ENCODE data around the gene AFTPH.

Gene AFTPH

DNA sequence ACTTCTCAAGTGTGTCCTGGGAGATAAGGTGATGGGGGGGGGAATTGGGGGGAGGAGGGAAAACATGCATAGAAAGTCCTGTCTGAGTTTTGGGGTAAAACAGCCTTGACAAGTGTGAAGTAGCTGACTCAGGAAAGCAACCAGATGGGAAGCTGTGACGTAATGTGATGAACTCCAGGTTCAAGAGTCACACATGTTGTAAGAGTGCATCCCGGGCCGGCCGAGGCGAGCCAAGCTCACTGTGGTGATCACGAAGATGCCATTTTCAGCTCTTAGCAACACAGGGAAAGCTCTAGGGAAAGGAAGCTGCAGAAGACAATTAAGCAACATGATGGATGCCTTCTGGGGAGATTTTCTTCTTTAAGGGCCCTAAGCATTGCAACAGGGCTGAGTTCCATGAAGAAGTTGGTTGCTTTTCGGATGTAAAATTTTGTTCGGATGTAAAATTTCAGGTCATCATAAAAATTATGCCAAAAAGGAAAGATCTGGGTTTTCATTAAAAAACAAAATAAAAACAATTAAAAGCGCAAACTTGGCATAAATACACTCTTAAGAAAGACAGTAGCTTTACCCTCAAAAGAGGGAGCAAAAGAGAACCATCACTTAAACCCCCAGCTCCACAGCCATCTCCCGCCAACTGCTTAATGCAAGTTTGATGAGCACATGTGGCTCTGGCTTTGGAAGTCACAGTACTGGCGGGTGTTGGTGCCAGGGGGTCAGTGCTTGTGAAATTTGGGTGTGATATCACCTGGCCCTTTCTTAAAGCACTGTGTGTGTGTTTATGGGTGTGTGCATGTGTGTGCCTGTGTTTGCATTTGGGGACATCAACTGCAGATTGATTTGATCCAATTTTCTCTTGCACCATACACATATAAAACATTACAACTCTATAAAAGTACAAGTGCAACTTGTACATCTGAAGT is 110.5 kb downstream of the AFTPH start:
- TF ChIP-seq, protein P1, sequence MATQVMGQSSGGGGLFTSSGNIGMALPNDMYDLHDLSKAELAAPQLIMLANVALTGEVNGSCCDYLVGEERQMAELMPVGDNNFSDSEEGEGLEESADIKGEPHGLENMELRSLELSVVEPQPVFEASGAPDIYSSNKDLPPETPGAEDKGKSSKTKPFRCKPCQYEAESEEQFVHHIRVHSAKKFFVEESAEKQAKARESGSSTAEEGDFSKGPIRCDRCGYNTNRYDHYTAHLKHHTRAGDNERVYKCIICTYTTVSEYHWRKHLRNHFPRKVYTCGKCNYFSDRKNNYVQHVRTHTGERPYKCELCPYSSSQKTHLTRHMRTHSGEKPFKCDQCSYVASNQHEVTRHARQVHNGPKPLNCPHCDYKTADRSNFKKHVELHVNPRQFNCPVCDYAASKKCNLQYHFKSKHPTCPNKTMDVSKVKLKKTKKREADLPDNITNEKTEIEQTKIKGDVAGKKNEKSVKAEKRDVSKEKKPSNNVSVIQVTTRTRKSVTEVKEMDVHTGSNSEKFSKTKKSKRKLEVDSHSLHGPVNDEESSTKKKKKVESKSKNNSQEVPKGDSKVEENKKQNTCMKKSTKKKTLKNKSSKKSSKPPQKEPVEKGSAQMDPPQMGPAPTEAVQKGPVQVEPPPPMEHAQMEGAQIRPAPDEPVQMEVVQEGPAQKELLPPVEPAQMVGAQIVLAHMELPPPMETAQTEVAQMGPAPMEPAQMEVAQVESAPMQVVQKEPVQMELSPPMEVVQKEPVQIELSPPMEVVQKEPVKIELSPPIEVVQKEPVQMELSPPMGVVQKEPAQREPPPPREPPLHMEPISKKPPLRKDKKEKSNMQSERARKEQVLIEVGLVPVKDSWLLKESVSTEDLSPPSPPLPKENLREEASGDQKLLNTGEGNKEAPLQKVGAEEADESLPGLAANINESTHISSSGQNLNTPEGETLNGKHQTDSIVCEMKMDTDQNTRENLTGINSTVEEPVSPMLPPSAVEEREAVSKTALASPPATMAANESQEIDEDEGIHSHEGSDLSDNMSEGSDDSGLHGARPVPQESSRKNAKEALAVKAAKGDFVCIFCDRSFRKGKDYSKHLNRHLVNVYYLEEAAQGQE (IDR thresholded peaks at IDR 0.05; ENCODE audit: low read depth), result no peak
- TF ChIP-seq NFIC (IDR thresholded peaks at IDR 0.05), result no peak
- no peak for TF ChIP-seq EP300 (IDR thresholded peaks at IDR 0.05; ENCODE audit: borderline replicate concordance)
- TF ChIP-seq RAD21 (IDR thresholded peaks at IDR 0.05; ENCODE audit: low read depth), result no peak
- TF ChIP-seq TCF12 (IDR thresholded peaks at IDR 0.05; ENCODE audit: low read depth), result no peak
- no peak for TF ChIP-seq CEBPB (IDR thresholded peaks at IDR 0.05)
- TF ChIP-seq YY1 (IDR thresholded peaks at IDR 0.05; ENCODE audit: low read depth), result no peak
- TF ChIP-seq EGR1 (IDR thresholded peaks at IDR 0.05), result no peak
- TF ChIP-seq TAF1 (IDR thresholded peaks at IDR 0.05; ENCODE audit: low read depth), result no peak
- TF ChIP-seq ZBTB7A (IDR thresholded peaks at IDR 0.05; ENCODE audit: low read depth), result no peak
- TF ChIP-seq FOXM1 (IDR thresholded peaks at IDR 0.05; ENCODE audit: borderline replicate concordance, low read depth), result no peak
- TF ChIP-seq MAX (IDR thresholded peaks at IDR 0.05), result no peak
- TF ChIP-seq CREB1 (IDR thresholded peaks at IDR 0.05; ENCODE audit: low read depth), result no peak
- TF ChIP-seq, protein P2, sequence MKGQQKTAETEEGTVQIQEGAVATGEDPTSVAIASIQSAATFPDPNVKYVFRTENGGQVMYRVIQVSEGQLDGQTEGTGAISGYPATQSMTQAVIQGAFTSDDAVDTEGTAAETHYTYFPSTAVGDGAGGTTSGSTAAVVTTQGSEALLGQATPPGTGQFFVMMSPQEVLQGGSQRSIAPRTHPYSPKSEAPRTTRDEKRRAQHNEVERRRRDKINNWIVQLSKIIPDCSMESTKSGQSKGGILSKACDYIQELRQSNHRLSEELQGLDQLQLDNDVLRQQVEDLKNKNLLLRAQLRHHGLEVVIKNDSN (IDR thresholded peaks at IDR 0.05), result no peak
- TF ChIP-seq TEAD4 (IDR thresholded peaks at IDR 0.05), result no peak

DNA sequence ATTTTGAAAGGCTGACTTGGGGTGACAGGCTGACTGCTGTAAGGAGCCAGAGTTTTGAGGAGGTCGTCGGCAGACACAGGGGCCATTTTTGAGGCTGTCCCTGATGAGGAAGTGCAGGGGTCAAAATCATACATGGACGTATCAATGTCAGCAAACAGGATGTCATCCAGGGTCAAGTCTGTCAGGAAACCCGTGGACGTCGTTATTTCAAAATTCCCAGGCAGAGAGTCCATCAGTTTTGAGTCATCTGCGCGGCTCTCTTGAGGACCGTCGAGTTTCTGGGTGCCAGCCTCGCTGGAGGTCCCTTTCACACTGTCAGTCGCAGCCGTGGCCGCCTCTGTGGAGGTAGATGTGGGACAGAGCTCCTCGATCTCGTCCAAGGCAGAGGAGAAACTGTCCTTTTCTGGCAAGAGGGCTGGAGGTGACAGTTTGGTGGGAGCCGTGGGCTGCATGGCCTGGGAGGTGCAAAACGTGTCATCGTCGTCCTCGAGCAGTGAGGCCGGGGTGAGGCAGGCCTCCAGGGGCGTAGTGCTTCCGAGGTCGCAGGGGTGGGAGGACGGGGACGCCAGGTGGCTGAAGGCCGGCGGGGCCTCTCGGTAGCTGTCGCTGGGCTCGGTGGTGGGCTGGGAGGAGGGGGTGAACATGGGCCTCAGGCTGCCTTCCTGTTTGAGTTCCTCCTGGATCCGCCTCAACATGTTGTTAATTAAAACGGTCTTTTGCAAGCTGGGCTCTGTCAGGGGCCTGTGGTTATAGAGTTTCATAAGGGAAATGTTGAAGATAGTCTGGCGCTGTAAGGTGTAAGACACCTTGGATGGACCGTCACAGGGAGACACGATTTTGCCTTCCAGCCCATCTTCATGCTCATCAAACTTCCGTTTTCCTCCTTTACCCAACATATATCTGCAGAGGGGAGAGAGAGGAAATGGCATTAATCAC is 112.1 kb downstream of the AFTPH start:
- TF ChIP-seq NFIC (IDR thresholded peaks at IDR 0.05), result no peak
- no peak for TF ChIP-seq EGR1 (IDR thresholded peaks at IDR 0.05)
- no peak for TF ChIP-seq TCF12 (IDR thresholded peaks at IDR 0.05; ENCODE audit: low read depth)
- TF ChIP-seq TEAD4 (IDR thresholded peaks at IDR 0.05), result no peak
- no peak for TF ChIP-seq EP300 (IDR thresholded peaks at IDR 0.05; ENCODE audit: borderline replicate concordance)
- no peak for TF ChIP-seq TAF1 (IDR thresholded peaks at IDR 0.05; ENCODE audit: low read depth)
- TF ChIP-seq FOXM1 (IDR thresholded peaks at IDR 0.05; ENCODE audit: borderline replicate concordance, low read depth), result no peak
- no peak for TF ChIP-seq ZBTB7A (IDR thresholded peaks at IDR 0.05; ENCODE audit: low read depth)
- TF ChIP-seq, protein P1 (IDR thresholded peaks at IDR 0.05; ENCODE audit: low read depth), result no peak
- no peak for TF ChIP-seq RAD21 (IDR thresholded peaks at IDR 0.05; ENCODE audit: low read depth)
- TF ChIP-seq MAX (IDR thresholded peaks at IDR 0.05), result no peak

DNA sequence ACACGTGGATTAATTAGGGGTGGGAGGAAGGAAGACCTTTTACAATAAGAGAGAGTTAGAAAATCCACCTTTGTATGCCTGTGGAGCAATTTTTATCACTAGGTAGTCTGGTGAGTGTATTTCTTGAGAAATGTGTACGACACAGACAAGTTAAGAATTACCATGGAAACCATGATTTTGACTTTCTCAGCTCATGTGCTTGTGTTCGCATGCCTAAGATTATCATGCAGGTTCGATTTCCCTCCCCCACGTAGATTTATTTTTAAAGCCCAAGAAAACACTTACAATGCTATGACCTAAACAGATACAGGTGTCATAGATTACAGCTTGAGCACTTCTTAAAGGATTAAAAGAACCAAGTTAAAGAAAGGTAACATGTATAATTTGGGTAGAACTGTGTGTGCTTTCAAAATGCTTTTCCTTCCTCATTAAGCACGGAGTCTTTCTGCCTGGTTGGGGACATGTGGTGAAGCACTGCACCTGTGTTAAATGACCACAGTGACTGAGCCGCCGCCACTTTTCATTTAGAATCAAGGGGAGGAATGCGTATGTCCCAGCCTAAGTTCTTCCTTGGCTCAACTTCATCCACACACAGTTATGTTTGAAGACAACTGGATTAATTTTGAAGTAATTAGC is 113.0 kb downstream of the AFTPH start:
- TF ChIP-seq EP300 (IDR thresholded peaks at IDR 0.05; ENCODE audit: borderline replicate concordance), result no peak
- no peak for TF ChIP-seq TEAD4 (IDR thresholded peaks at IDR 0.05)
- TF ChIP-seq, protein P1 (IDR thresholded peaks at IDR 0.05; ENCODE audit: low read depth), result no peak
- no peak for TF ChIP-seq CEBPB (IDR thresholded peaks at IDR 0.05)
- no peak for TF ChIP-seq TAF1 (IDR thresholded peaks at IDR 0.05; ENCODE audit: low read depth)
- TF ChIP-seq YY1 (IDR thresholded peaks at IDR 0.05; ENCODE audit: low read depth), result no peak
- no peak for TF ChIP-seq RAD21 (IDR thresholded peaks at IDR 0.05; ENCODE audit: low read depth)
- no peak for TF ChIP-seq NFIC (IDR thresholded peaks at IDR 0.05)
- no peak for TF ChIP-seq CREB1 (IDR thresholded peaks at IDR 0.05; ENCODE audit: low read depth)
- TF ChIP-seq TCF12 (IDR thresholded peaks at IDR 0.05; ENCODE audit: low read depth), result no peak
- TF ChIP-seq, protein P2 (IDR thresholded peaks at IDR 0.05), result no peak
- TF ChIP-seq MAX (IDR thresholded peaks at IDR 0.05), result no peak
- TF ChIP-seq ZBTB7A (IDR thresholded peaks at IDR 0.05; ENCODE audit: low read depth), result no peak
- TF ChIP-seq EGR1 (IDR thresholded peaks at IDR 0.05), result no peak
- no peak for TF ChIP-seq FOXM1 (IDR thresholded peaks at IDR 0.05; ENCODE audit: borderline replicate concordance, low read depth)
